B cell (primary cell): ENCODE measurements around the gene UROS. TPM values are rescaled to one million over a fixed set of nuclear protein-coding genes. Genes with fewer than 3 reads are reported as not detected.

Experiments used
- ATAC-seq: fragments of 200-7000 bp; cut with Tn5 transposase; one replicate; pipeline ENCODE4 v1.10.0; 2021; ENCODE audit warnings: low read depth, mild to moderate bottlenecking, moderate number of reproducible peaks, moderate library complexity
- CTCF ChIA-PET: fragments of 350-600 bp; sonication (Branson Sonifier 250); formaldehyde crosslinking; loops from one replicate; lab custom pipeline; 2021; ENCODE audit warnings: antibody characterized with exemption, inconsistent platforms; lab: Charles Lee
- POLR2A ChIA-PET: fragments of 350-600 bp; sonication (Branson Sonifier 250); formaldehyde crosslinking; loops from one replicate; lab custom pipeline; 2021; ENCODE audit warnings: antibody characterized with exemption; lab: Charles Lee
- DNase-seq: peaks from one replicate; pipeline ENCODE4 v3.0.0; 2013
- H2AFZ ChIP-seq: 2 replicates; pipeline ENCODE4 v1.6.1; 2012; ENCODE audit warnings: mild to moderate bottlenecking, low read depth, low read length; ENCODE audit not compliant: insufficient read depth, poor library complexity, severe bottlenecking
- H3K27ac ChIP-seq, 2 donors: 1 replicate in 1 of 2; 2 replicates in 1 of 2; pipeline ENCODE4 v1.5.1; 2012 to 2013; ENCODE audit warnings: low read length in 2 of 2, mild to moderate bottlenecking in 2 of 2, moderate library complexity in 1 of 2
- H3K27me3 ChIP-seq, 4 experiments: fragments of 200-600 bp in 1 of 4; sonication (generic) in 1 of 4; replicated peaks in 1 of 4; 1 replicate in 2 of 4; 2 replicates in 2 of 4; pipeline versions ENCODE4 v1.6.1 to v1.7.0; 2013 to 2016; ENCODE audit warnings: low read length in 3 of 4, mild to moderate bottlenecking in 2 of 4, mixed read lengths in 1 of 4, moderate library complexity in 1 of 4; ENCODE audit not compliant: insufficient read depth in 4 of 4, control insufficient read depth in 3 of 4; ENCODE audit errors: control extremely low read depth in 1 of 4
- H3K36me3 ChIP-seq, 2 experiments: replicated peaks in 1 of 2; 1 replicate in 1 of 2; 2 replicates in 1 of 2; pipeline versions ENCODE4 v1.6.1 to v1.7.1; 2013; ENCODE audit warnings: low read length in 1 of 2; ENCODE audit not compliant: insufficient read depth in 2 of 2, control insufficient read depth in 1 of 2; ENCODE audit errors: control extremely low read depth in 1 of 2, extremely low read depth in 1 of 2
- H3K4me1 ChIP-seq, 2 donors: fragments of 200-600 bp in 1 of 2; sonication (generic) in 1 of 2; 1 replicate in 1 of 2; 2 replicates in 1 of 2; pipeline versions ENCODE4 v1.5.1 to v1.6.1; 2013 to 2017; ENCODE audit warnings: low read length in 2 of 2; ENCODE audit not compliant: control insufficient read depth in 2 of 2, insufficient read depth in 2 of 2
- H3K4me2 ChIP-seq: replicated peaks from 2 replicates; pipeline ENCODE3; 2012; ENCODE audit warnings: mild to moderate bottlenecking, low read depth, low read length; ENCODE audit not compliant: poor library complexity, severe bottlenecking
- H3K4me3 ChIP-seq, 5 experiments: fragments of 200-600 bp in 1 of 5; sonication (generic) in 1 of 5; 1 replicate in 3 of 5; 2 replicates in 2 of 5; pipeline versions ENCODE4 v1.5.1 to v1.7.0; 2011 to 2016; ENCODE audit warnings: low read length in 4 of 5, mild to moderate bottlenecking in 4 of 5, low read depth in 2 of 5, control low read depth in 1 of 5, moderate library complexity in 1 of 5; ENCODE audit not compliant: insufficient read depth in 1 of 5; ENCODE audit errors: control extremely low read depth in 1 of 5, extremely low read depth in 1 of 5
- H3K79me2 ChIP-seq: fragments of 200-600 bp; sonication (generic); one replicate; pipeline ENCODE4 v1.6.0; 2016; ENCODE audit warnings: low read length; ENCODE audit not compliant: control insufficient read depth, insufficient read depth
- H3K9ac ChIP-seq: fragments of 200-600 bp; sonication (generic); 2 replicates; pipeline ENCODE4 v1.6.1; 2017; ENCODE audit warnings: mild to moderate bottlenecking, low read length, moderate library complexity
- H3K9me3 ChIP-seq, 3 donors: one replicate each; pipeline versions ENCODE4 v1.6.1 to v1.7.1; 2013; ENCODE audit warnings: low read length in 2 of 3; ENCODE audit not compliant: control insufficient read depth in 2 of 3, insufficient read depth in 1 of 3; ENCODE audit errors: control extremely low read depth in 1 of 3
- H4K20me1 ChIP-seq: 2 replicates; pipeline ENCODE4 v1.6.0; 2012; ENCODE audit warnings: mild to moderate bottlenecking, low read length; ENCODE audit not compliant: insufficient read depth, control insufficient read depth, poor library complexity, severe bottlenecking
- H3K27ac Mint-ChIP-seq: one replicate; pipeline ENCODE4 v1.8.0; 2021; ENCODE audit warnings: mixed read lengths
- H3K27me3 Mint-ChIP-seq: one replicate; pipeline ENCODE4 v1.8.0; 2021; ENCODE audit warnings: mixed read lengths
- H3K4me1 Mint-ChIP-seq: one replicate; pipeline ENCODE4 v1.8.0; 2021; ENCODE audit warnings: mixed read lengths
- H3K4me3 Mint-ChIP-seq: one replicate; pipeline ENCODE4 v1.8.0; 2021; ENCODE audit warnings: mixed read lengths
- H3K9me3 Mint-ChIP-seq: one replicate; pipeline ENCODE4 v1.8.0; 2022; ENCODE audit warnings: mixed read lengths; ENCODE audit not compliant: insufficient read depth
- CTCF ChIP-seq: fragments of 200-600 bp; IDR thresholded peaks from one replicate; pipeline ENCODE4 v1.8.0; 2022; ENCODE audit warnings: antibody characterized with exemption, mild to moderate bottlenecking
- EZH2 ChIP-seq: IDR thresholded peaks from 2 replicates; pipeline ENCODE4 v1.6.1; 2012; ENCODE audit warnings: borderline replicate concordance, low read depth, mild to moderate bottlenecking, moderate library complexity, low read length; ENCODE audit not compliant: insufficient read depth, poor library complexity, severe bottlenecking
- WGBS: methylation state at CpG from one replicate; pipeline ENCODE4 v1.1.5; 2013; ENCODE audit warnings: missing lambda C conversion rate; ENCODE audit not compliant: insufficient coverage; 5-methylcytosine and 5-hydroxymethylcytosine counted together
- intact Hi-C: fragments of 100-400 bp; cut with micrococcal nuclease; formaldehyde crosslinking; loops from one replicate; pipeline ENCODE4 v1.10.0; 2022
- polyA plus RNA-seq: library from polyadenylated mRNA; depleted of rRNA; stranded (reverse); fragments of >200 nt; gene quantifications from 2 replicates; pipeline ENCODE4 v1.2.3, GENCODE V29; 2012
- total RNA-seq, 2 donors: library from RNA; stranded (reverse); fragments of 120-200 nt in 1 of 2; gene quantifications; 1 replicate in 1 of 2; 2 replicates in 1 of 2; pipeline versions ENCODE4 v1.2.3 to v1.2.4, GENCODE V29; 2013 to 2022

UROS gene
- total and polyA plus RNA-seq, 2 donors (not counting 1 experiment from before 2014, with no cell fraction given) = 28.3 to 37.1 TPM

- no peak overlapping the region for H3K4me3 ChIP-seq
- no peaks in the 10 kb centered on the region for H4K20me1 ChIP-seq
- Mint-ChIP-seq H3K9me3 (no peaks in the 10 kb centered on the region), H3K4me1 (no peaks in the 10 kb centered on the region), H3K27me3 (no peaks in the 10 kb centered on the region), H3K4me3 (no peak overlapping the region), H3K27ac (no peak overlapping the region)
- no peaks in the 10 kb centered on the region for H3K4me1 ChIP-seq
- no peak for DNase-seq
- ChIA-PET CTCF (no interaction called here), POLR2A (no interaction called here)
- H2AFZ ChIP-seq = no peak overlapping the region
- H3K27me3 ChIP-seq = no peaks in the 10 kb centered on the region
- intact Hi-C loops = no loop called here
- no peak for TF ChIP-seq CTCF
- no peak for ATAC-seq
- H3K9ac ChIP-seq = no peak overlapping the region
- H3K9me3 ChIP-seq = no peaks in the 10 kb centered on the region
- H3K36me3 ChIP-seq = peaks cover 11 to 26% of the 10 kb centered on the region in 2 experiments
- H3K27ac ChIP-seq = no peak overlapping the region
- no peaks in the 10 kb centered on the region for H3K79me2 ChIP-seq
- H3K4me2 ChIP-seq = no peak overlapping the region
- WGBS = 98% methylated on average over 12 of the region's 12 CpGs
Observed at GRCh38 chr10:125769175-125769574, 53.9 kb downstream of the UROS start.

GRCh38 chr10:125768219-125768855, 54.7 kb downstream of the UROS start:
- DNase-seq = no peak
- H3K27me3 ChIP-seq = no peaks in the 10 kb centered on the region
- CTCF ChIA-PET = no interaction called here
- H3K9me3 Mint-ChIP-seq = no peaks in the 10 kb centered on the region
- H3K36me3 ChIP-seq = peaks cover 16 to 33% of the 10 kb centered on the region in 2 experiments
- H3K27me3 Mint-ChIP-seq = no peaks in the 10 kb centered on the region
- TF ChIP-seq EZH2 = no peak
- TF ChIP-seq CTCF = no peak
- H3K4me3 ChIP-seq = no peak overlapping the region
- no peaks in the 10 kb centered on the region for H4K20me1 ChIP-seq
- no peak overlapping the region for H2AFZ ChIP-seq
- no peaks in the 10 kb centered on the region for H3K4me1 ChIP-seq
- POLR2A ChIA-PET = no interaction called here
- no peak for ATAC-seq
- H3K4me2 ChIP-seq = no peak overlapping the region
- 100% methylated on average over 2 of the region's 4 CpGs for WGBS
- no peak overlapping the region for H3K9ac ChIP-seq
- H3K79me2 ChIP-seq = no peaks in the 10 kb centered on the region
- no peaks in the 10 kb centered on the region for H3K9me3 ChIP-seq
- H3K27ac Mint-ChIP-seq = no peak overlapping the region
- intact Hi-C loops = no loop called here
- H3K27ac ChIP-seq = no peak overlapping the region
- no peak overlapping the region for H3K4me3 Mint-ChIP-seq
- no peaks in the 10 kb centered on the region for H3K4me1 Mint-ChIP-seq
